NCI-H82 (cell line): ENCODE data around the gene USP21.
A peak's percentile ranks its signal among the peaks of the same experiment; 100 is the strongest.
"Not testable (repeated sequence)": the region's sequence is repeated elsewhere in the genome, so short reads cannot be mapped to it uniquely, and the experiment has no call there.

Experiments
- DNase-seq: peaks from one replicate; lab custom pipeline; 2025; lab: John Stamatoyannopoulos, UW

Gene USP21, protein sequence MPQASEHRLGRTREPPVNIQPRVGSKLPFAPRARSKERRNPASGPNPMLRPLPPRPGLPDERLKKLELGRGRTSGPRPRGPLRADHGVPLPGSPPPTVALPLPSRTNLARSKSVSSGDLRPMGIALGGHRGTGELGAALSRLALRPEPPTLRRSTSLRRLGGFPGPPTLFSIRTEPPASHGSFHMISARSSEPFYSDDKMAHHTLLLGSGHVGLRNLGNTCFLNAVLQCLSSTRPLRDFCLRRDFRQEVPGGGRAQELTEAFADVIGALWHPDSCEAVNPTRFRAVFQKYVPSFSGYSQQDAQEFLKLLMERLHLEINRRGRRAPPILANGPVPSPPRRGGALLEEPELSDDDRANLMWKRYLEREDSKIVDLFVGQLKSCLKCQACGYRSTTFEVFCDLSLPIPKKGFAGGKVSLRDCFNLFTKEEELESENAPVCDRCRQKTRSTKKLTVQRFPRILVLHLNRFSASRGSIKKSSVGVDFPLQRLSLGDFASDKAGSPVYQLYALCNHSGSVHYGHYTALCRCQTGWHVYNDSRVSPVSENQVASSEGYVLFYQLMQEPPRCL

DNA sequence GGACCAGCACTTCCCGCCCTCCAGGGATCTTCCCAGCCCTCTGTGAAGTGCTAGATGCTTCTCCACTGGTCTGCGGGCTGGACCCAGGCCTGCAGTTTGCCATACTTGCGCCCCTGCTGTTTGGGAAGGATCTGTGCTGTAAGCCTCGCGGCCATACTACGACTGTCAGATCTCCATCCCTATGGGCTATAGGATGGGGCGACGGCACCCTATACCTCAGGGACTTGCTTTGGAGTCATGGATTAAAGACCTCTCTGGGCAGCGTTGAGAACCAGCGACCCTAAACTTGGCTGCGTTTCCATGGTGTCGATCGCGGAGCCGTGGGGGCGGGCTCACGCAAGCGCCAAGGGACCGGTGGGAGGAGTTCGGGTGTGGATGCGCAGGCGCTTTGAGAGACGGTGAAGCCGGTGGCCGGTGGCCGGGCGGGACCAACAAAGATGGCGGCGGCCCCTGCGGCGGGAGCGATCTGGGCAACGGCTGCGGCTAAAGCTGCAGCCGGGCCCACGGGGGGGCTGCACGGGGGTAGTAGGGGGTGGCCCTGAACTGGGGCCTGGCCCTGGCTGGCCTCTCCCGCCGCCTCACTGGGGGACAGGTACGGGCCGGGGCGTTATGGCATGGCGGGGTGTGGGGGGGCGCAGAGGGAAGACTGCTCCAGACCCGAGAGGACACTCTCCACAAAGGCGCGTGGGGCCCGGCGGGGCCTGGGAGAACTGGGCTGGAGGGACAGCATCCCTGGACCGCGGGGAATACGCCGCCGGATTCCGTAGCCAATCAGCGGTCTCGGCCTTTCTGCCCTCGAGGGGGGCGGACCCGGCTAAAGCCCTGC is at the start of gene USP21:
TSS of gene USP21 (plus strand) at position 414 of the 826 bp plus-strand sequence. CDS start 1,141 bp downstream, outside the sequence.
- DNase-seq, result peak; percentile 98

DNA sequence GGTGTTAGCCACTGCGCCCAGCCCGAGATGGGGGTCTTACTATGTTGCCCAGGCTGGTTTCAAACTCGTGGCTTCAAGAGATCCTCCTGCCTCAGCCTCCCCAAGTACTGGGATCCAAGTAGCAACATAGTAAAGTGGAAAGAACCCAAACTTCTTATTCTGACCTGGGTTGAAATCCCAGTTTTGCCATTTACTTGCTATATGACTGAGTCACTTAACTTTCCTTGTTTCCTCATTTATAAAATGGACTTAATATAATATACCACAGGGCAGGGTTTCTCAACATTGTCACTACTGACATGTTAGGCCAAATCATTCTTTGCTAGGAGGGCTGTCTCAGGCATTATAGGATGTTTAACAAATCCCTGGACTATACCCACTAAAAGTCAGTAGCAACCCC is 48.2 kb upstream of the USP21 start:
- DNase-seq, result no peak

DNA sequence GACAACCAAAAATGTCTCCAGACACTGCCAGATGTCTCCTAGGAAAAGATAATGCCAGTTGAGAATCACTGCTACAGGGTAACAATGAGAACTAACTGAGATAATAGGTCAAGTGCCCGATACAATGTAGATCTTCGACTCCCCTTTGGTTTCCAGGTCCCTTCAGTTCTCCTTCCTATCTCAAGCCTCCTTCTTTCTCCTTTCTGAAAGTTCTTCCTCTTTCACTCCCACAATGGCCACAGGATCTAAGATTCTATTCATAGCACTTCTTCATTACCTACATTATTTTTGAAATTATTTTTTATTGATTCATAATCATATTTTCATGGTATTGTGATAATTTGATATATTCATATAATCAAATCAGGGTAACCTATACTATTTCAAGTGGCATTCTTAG is 47.8 kb upstream of the USP21 start:
- DNase-seq, result no peak

- DNase-seq, result no peak
Observed at GRCh38 chr1:161113915-161114314, 45.4 kb upstream of the USP21 start.

- no peak for DNase-seq
Observed at GRCh38 chr1:161114556-161114955, 44.7 kb upstream of the USP21 start.

DNA sequence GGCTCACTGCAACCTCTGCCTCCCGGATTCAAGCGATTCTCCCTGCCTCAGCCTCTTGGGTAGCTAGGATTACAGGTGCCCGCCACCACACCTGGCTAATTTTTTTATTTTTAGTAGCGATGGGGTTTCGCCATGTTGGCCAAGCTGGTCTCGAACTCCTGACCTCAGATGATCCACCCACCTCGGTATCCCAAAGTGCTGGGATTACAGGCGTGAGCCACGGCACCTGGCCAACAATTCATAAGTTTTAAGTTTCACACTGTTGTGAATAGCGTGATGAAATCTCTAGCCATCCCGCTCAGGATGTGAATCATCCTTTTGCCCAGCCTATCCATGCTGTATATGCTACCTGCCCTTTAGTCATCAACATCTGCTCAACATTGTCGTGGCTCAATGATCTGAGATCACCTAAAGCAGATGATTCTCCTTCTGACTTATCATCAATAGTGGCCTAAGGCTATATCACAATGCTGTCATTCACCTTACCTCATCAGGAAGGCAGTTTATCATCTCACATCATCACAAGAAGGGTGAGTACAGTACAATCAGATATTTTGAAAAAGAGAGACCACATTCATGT is 44.1 kb upstream of the USP21 start:
- DNase-seq, result no peak

DNA sequence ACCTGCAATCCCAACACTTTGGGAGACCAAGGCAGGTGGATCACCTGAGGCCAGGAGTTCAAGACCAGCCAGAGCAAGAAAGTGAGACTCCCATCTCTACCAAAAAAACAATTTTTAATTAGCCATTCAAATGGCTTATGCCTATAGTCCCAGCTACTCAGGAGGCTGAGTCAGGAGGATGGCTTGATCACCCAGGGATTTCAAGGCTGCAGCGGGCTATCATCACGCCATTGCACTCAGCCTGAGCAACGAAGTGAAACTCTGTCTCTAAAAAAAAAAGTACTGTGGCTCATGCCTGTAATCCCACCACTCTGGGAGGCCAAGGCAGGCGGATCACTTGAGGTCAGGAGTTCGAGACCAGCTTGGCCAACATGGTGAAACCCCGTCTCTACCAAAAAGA is 43.3 kb upstream of the USP21 start:
- DNase-seq, result not testable (repeated sequence)

DNA sequence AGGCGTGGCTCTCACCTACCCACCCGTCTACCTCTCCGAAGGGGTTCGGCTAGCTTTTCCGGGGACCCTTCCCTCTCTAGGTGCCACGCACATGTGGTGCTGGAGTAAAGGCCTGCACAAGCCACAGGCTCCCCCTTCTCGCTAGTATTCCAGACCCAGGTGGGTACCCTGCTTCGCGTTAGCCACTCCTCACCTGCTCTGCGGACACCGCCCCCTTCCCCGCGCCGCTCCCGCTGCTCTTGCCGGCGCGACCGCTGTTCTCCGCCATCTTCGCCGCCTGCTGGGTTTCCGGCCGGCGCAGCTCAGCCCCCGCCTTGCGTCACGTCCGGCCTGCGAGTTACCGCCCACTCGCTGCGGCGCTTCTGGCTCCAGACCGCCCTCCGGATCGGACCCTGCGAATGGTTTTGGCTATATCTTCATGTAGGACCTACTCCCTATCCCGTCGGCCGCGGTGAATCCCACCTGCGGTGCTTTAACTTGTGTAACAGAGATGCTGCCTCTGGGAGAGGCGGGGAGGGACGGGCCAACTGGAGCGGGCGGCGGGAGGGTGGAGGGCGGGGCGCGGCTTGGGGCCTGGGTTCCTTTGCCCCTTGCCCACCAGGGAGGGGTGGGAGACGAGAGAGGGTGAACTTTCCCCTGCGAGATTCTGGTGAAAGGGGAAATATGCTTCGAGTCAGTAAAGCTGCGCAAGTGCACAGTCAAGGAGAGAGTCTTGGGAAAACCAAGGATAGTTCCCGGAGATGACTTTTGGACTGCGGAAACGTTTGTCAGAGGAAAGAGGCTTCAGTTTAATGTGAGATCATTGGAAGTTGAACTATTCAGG is 41.3 kb upstream of the USP21 start, which contains the start of the genes NIT1 and PFDN2:
TSS of gene NIT1 (plus strand) at position 347 of the 823 bp plus-strand sequence. CDS start at position 419, 72 bp downstream.
TSS of gene PFDN2 (minus strand) at position 279 of the 823 bp plus-strand sequence. CDS start at position 268, 11 bp downstream.
- DNase-seq, result peak; percentile 92

DNA sequence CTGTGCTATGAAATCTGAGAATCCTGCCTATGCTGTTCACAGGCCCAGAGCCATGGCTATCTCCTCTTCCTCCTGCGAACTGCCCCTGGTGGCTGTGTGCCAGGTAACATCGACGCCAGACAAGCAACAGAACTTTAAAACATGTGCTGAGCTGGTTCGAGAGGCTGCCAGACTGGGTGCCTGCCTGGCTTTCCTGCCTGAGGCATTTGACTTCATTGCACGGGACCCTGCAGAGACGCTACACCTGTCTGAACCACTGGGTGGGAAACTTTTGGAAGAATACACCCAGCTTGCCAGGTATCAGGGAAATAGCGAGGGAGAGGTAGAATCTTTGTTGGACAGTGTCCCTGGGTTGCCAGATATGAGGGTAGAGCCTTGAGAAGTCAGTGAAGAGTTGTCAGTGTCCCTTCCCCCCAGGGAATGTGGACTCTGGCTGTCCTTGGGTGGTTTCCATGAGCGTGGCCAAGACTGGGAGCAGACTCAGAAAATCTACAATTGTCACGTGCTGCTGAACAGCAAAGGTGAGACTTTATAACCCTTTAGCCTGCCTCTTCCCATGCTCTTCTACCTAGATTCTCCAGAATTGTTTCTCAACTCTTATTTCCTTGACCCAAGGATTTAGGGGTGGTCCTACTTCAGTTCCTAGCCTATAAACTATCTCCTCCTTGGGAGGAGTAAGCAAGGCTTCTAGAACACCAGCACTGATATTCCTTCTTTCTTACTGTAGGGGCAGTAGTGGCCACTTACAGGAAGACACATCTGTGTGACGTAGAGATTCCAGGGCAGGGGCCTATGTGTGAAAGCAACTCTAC is 40.0 kb upstream of the USP21 start:
- peak; percentile 75 for DNase-seq

DNA sequence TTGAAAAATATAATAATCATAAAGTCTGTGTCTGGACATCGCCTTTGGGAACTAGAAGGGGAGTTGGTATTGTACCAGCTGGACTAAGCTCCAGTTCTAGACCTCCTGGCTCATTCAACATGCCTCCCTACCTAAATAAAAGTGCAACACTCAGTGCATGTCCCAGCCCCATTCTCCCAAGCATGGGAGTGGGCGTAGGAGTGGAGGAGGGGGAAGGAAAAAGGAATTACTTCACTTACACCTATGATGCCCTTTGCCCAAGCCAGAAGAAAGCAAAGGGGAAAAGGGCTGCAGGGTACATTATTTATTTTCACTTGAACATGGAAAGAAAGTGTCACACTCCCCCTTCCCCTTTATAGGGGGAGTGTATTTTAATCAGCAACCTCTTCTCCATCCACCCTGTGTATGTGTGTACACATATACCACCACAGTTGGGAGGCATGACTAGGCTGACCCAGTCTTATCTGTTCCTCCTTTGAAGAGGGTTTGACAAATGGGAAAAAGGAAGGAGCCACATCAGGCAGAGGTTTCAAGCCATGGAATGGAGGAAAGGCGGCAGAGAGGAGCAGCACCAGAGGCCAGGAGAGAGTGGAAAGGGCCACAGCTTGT is 38.2 kb upstream of the USP21 start:
- no peak for DNase-seq

DNA sequence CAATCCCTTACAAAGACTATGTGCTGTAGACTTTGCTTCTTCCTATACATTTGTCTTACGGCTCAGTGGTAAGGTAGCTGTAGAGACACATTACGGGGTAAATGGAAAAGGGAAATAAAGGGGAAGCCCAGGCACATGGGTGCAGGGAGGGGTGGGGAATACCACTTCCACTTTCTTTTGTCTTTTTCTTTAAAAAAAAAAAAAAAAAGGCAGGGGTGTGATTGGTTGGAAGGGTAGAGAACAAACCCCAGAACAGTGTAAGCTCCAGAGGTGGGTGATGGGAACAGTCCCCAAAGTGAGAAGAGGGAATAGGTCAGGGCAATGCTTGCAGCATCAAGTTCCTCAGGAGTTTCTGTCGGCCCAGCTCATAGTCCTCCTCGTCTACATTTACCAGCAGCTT is 37.5 kb upstream of the USP21 start:
- no peak for DNase-seq

- no peak for DNase-seq
Observed at GRCh38 chr1:161122967-161123366, 36.3 kb upstream of the USP21 start.

- no peak for DNase-seq
Observed at GRCh38 chr1:161127649-161128048, 31.7 kb upstream of the USP21 start.

- DNase-seq, result no peak
Observed at GRCh38 chr1:161128591-161129420, 30.5 kb upstream of the USP21 start.

DNA sequence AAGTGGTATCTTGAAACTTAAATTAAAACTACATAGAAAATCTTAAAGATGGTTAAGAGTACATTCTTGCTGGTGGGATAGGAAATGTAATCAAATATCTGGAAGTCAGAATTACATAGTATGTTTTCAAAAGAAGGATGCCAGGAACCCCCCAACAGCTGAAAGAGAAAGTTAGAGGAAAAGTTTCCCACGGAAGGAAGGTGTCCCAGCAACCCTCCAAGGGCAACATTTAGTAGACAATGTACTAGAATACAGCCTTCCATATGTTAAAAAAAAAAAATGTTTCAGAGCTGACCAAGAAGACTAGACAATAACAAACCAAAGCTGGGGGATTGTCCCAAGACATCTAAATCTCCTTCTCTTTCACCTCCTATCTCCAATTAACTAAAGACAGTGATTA is 29.0 kb upstream of the USP21 start:
- DNase-seq, result no peak

DNA sequence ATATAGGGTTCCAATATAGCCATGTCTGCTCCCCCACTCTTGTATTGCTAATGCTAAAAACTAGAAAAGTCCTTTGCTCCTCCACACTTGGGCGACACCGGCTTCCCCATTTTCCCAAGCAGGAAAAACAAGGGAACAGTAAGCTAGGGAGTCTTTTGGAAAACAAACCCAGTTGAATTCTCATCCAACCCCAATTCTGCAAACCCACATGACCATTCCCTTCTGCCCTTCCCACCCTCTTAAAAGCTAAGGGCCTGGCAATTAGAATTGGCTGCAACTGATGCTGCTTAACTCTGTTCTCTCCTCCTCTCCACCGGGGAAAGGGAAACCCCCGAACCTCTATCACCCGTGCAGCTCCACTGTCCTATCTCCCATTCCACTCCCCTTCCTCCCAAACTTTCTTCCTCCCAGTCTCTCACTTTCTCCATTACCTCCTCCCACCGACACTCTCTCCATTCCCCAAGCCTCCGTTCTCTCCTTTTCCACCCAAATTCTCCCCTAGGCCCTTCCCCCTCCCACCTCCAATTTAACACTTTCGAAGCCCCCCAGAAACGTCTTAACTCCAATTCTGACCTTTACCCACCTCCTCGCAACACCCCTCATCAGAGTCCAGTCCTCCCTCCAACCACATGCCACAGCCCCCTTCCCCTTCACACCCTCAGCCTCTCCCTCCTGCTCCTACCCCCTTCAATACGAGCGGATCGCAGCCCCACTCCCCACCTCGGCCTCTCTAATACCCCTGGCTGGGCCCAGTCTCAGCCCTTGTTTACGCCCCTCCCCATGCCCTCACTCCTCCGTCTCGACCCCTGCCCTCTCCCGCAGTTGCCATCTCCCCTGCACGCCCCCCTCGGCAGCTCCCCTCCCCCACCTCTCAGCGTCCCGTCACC is 27.5 kb upstream of the USP21 start:
- peak; percentile 59 for DNase-seq

GRCh38 chr1:161132410-161133219 is 26.7 kb upstream of the USP21 start, which contains the start of gene DEDD:
DEDD (minus strand) TSS chr1:161132667; CDS start chr1:161124462, 8,205 bp downstream.
- peak; percentile 100 for DNase-seq
